Upper lobe of left lung (tissue), 4 donors: Measurements from ENCODE around the gene SCN4B.

ENCODE experiments used
- POLR2A ChIP-seq, 4 donors: fragments of 450-650 bp; IDR thresholded peaks; one replicate each; pipeline ENCODE4 v1.5.1; 2016 to 2017; ENCODE audit warnings: antibody characterized with exemption in 4 of 4, mild to moderate bottlenecking in 2 of 4
- POLR2AphosphoS5 ChIP-seq, 2 donors: sonication (generic); formaldehyde crosslinking; IDR thresholded peaks; one replicate each; pipeline ENCODE4 v1.5.1; 2017; ENCODE audit warnings: antibody characterized with exemption in 2 of 2
- TF ChIP-seq, protein P1 (sequence below), 6 experiments: fragments of 450-650 bp in 4 of 6; fragments of 200-600 bp in 2 of 6; sonication (generic) in 2 of 6; IDR thresholded peaks; one replicate each; pipeline ENCODE4 v1.5.1; 2016 to 2019; ENCODE audit warnings: antibody characterized with exemption in 6 of 6

DNA sequence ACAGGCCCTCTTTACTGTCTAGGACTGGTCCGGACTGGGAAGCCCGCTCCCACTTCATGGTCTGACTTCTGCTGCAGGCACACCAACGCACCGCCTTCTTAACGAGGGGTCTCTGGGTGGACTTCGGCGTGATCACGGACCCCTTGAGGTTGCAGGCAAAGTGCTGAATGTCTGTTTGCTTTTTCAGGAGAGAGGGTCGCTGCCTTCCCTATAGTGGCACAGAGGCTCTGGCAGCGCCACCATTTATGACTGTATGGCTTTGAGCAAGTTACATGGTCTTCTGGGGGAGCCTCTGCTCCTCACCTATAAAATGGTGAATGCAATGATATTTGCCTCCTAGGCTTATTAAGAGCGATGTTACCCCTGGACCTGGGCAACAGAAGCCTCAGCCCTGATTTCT, 1.4 kb upstream of the SCN4B start:
- TF ChIP-seq POLR2AphosphoS5 (IDR thresholded peaks at IDR 0.05) = no peak
- TF ChIP-seq, protein P1, sequence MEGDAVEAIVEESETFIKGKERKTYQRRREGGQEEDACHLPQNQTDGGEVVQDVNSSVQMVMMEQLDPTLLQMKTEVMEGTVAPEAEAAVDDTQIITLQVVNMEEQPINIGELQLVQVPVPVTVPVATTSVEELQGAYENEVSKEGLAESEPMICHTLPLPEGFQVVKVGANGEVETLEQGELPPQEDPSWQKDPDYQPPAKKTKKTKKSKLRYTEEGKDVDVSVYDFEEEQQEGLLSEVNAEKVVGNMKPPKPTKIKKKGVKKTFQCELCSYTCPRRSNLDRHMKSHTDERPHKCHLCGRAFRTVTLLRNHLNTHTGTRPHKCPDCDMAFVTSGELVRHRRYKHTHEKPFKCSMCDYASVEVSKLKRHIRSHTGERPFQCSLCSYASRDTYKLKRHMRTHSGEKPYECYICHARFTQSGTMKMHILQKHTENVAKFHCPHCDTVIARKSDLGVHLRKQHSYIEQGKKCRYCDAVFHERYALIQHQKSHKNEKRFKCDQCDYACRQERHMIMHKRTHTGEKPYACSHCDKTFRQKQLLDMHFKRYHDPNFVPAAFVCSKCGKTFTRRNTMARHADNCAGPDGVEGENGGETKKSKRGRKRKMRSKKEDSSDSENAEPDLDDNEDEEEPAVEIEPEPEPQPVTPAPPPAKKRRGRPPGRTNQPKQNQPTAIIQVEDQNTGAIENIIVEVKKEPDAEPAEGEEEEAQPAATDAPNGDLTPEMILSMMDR (IDR thresholded peaks at IDR 0.05) = no peak
- no peak for TF ChIP-seq POLR2A (IDR thresholded peaks at IDR 0.05)
